Activated T-cell treated with anti-CD3 and anti-CD28 coated beads, Interleukin-2, amount 50 U/mL, for 1 hour (primary cell): ENCODE results near the gene PDS5B.
"Not testable (repeated sequence)": the region's sequence is repeated elsewhere in the genome, so short reads cannot be mapped to it uniquely, and the experiment has no call there.

Experiments used
- DNase-seq: peaks from one replicate; pipeline ENCODE4 v3.0.0-alpha.2; 2020

PDS5B gene

DNA sequence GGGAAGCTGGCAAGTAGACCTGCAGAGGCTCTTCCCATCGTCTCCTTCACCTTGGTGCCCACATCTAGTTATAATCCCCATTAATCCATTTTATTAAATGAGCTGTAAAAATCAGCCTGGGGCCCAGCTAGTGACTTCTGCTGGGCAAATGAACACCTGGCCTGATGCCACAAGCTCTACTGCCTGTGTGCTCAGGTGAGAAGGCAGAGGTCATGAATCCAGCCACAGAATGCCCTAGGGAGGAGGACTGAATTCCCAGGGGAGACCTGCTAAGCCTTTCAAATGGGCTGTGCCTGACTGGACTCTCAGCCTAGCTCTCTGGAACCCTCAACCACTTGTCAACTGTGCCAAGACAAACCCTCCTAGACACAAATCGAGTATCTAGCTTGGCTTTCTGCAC lies 74.0 kb downstream of the PDS5B start:
- DNase-seq, result no peak

DNA sequence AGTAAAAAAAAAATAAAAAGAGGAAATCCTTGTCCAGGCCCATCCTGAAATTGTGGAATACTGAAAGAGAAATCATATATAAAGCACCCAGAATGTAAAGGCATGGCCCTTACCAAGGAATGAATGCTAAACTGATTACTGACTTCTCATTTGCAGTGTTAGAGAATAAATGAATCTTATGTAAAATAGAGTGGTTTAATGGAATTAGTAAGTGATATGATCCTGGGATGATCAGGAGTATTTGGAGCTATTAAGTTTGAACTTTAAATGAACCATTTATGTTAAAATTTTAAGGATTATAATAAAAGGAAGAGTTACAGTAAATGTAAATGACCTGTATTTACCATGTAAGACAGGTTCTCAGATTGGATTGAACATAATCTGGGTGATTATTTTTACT lies 75.4 kb downstream of the PDS5B start:
- DNase-seq, result no peak

DNA sequence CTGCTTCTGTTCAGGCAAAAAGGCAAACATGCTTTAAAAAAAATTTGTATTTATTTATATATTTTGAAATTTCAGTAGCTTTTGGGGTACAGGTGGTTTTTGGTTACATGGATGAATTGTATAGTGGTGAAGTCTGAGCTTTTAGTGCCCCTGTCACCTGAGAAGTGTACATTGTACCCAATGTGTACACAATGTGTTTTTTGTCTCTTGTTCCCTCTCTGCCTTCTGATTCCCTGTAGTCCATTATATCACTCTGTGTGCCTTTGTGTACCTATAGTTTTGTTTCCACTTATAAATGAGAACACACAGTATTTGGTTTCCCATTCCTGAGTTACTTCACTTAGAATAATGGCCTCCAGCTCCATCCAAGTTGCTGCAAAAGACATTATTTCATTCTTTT lies 77.4 kb downstream of the PDS5B start:
- DNase-seq, result no peak

DNA sequence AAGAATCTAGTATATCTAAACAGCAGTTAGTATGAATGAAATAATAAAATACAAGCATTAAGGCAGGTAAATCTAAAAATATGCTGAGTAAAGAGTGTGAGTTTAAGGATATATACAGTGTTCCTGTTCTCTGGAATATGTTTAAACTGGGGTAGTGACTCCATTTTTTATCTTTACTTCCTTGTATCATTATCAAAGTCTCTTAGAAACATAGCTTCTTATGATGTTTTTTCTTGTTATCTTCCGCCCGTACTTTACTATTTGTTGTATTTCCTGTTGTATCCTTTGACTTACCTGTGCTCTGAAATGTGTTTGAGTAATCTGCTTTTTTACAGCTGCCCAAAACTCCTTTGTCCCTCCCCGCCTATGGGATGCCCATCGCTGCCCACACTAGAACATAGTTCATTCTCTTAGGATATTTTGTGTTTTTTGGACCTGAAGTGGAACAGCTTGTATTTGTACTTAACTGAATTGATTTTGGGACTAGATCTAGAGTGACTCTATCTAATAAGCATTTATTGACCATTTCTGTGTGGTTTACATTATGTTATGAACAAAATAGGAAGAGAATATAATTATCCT lies 80.8 kb downstream of the PDS5B start:
- no peak for DNase-seq

DNA sequence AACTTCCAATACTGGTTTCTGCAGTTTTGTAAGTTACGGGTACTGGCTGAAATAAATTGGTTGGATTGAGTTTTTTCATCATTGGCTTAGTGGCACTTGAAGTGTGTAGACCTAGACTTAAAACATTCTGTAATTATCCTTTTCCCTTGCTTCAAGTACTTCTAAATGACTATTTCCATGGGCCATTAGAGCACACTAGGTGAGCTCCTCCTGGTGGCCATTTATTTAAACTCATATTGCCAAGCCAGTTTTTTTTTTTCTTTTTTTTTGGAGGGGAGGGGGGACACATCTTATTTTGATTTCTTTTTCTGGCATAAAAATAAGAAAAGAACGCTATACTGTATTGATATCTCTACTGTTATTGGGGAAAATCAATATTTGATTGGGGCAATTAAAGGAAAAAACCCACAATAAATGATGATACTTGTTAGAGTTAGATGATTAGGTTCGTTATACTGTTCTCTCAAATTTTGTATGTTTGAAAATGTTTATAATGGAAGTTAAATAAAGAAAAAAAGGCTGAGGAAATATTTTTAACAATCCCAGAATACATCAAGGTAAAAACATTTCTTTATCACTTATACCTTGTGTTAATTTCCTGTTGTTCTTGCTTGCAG lies 82.9 kb downstream of the PDS5B start:
- no peak for DNase-seq

DNA sequence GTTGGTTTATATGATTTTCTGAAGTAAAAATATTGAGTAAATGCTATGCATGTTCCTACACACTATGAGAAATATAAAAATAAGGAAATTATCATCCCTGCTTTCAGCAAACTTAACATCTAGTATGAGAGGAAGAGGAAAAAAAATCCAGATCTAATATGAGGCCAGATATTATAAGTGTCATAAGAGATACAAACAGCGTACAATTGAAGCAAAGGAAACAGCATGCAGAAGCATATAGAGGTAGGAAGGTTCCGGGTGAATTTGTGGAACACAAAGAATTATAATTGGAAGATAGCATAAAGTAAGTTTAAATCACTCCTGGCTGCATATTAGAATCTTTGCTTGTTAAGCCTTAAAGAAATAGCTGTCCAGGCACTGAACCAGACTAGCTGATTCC lies 88.3 kb downstream of the PDS5B start:
- DNase-seq, result no peak

DNA sequence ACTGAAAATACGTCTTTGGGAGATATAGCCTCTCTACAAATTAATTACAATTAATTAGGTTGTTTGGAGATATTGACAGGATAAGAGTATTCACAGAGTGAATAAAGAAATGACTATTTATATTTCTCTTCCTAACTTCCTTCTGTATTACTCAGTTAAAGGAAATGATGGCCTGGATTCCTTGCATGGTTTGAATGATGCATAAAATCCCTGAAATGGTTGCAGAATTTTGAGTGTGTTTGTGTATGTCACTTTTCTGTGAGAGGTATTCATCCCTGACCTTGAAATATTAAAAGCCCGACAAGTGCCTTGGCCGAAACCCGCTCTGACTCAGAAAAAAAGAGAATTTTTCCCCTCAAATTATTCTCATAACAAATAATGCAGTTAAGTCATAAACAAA lies 90.0 kb downstream of the PDS5B start:
- no peak for DNase-seq

DNA sequence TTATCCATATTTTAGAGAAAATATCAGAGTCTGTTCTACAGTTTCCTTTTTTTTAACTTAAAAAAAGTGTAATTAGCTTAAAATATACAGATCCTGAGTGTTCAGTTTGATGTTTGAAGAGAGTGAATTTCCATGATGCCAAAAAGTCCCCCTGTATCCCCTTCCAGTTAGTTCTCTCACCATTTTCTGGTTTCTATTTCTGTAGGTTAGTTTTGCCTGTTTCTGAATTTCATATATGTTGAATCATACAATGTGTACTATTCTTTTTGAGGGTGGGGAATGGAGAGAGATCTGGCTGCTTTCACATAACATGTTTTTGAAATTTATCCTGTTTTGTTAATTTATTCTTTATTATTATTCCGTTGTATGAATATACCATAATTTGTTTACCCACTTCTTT lies 95.9 kb downstream of the PDS5B start:
- DNase-seq, result no peak

DNA sequence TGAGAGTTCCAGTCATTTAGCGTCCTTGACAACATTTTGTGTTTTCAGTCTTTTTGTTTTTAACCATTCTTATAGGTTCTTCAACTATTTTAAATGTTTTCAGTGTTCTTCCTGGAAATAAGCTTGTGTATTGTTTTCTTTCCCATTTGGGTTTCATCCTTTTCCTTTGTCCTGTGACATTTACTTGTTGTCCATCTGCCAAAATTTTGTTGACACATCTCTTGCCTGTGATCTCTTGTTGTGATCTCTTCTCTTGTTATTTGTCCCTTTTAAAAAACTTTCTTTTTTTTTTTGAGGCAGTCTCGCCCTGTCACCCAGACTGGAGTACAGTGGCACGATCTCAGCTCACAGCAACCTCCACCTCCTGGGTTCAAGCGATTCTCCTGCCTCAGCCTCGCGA lies 96.5 kb downstream of the PDS5B start:
- DNase-seq, result no peak

DNA sequence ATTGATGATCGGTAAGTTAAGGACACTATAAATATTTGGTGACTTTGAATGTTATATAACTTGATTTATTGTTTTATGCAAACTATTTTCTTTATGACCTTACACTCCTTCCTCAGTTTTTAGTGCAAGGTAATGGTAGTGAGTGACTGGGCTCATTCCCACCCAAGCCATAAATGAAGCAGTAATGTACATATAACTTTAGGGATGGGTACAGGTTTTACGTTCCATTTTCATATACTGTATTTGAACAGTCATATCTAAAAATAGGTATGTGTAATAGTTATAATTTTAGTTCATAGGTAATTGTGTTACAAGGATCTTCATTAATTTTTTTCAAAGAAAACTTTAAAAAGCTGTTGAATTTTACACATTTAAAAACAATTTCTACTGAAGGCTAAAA lies 101.0 kb downstream of the PDS5B start:
- DNase-seq, result no peak

DNA sequence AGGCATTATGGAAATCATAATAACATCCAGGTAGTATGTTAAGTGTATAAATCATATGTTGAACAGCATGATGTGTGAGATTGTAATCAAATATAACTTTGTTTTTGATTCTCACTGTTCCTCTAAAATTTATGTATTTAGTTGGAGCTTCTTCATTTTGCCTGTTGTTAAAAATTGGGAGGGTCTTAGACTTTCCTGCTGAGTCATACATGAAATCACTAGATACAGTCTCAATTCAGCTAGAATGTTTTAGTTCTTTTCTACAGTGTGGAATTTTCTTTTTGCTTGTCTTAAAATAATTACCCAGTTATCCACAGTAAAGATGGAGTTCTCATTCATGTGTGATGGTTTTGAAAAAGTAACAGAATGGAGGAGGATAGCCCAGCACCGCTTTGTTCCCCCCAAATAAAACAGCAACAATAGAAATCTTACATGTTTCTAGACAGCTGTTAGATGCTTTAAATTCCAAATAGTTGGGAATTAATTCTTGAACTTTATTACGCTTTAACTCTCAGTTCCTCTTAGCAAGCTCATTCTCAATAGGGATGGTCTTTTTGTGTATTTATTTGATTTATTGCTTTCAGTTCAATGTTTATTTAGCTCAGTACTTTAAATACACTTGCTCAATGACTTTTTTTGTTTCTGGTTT lies 109.5 kb downstream of the PDS5B start:
- no peak for DNase-seq

DNA sequence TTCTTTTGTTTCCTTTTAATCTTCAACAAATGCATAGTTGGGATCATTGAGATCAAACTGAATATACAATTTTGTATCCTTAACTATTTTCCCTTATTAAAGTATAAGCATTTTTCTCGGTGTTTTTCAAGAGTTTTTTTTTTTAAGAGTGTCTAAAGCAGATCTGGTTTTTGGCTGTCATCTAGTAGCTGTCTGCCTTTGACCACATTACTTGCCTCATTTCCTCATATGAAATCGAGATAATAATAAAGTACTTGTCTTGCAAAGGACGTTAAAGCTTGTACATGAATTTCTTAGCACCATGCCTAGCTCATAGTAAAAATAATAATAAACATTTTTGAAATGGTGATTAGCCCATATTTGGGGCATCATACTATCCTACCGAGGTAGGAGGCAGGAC lies 121.2 kb downstream of the PDS5B start:
- DNase-seq, result no peak

DNA sequence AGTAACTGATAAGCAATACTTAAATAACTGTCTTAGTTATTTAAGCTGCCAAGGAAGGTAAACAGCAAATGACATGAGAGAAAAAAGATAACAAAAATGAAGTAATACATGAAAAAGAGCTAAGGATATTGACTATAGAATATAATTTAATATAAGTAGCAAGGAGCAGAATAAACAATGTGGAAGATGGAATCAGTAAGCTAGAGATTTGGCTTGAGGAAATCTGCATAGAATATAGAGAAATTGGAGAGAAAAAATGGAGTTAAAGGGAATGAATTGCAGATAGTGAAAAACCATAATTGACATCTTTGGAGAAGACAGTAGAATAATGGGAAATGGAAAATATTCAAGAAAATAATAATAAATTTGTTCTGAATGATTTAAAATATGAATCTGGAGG lies 127.1 kb downstream of the PDS5B start:
- no peak for DNase-seq

DNA sequence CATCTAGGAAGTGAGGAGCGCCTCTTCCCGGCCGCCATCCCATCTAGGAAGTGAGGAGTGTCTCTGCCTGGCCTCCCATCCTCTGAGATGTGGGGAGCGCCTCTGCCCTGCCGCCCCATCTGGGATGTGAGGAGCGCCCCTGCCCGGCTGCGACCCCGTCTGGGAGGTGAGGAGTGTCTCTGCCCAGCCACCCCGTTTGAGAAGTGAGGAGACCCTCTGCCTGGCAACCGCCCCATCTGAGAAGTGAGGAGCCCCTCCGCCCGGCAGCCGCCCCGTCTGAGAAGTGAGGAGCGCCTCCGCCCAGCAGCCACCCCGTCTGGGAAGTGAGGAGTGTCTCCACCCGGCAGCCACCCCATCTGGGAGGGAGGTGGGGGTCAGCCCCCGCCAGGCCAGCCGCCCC lies 129.9 kb downstream of the PDS5B start:
- DNase-seq, result not testable (repeated sequence)

DNA sequence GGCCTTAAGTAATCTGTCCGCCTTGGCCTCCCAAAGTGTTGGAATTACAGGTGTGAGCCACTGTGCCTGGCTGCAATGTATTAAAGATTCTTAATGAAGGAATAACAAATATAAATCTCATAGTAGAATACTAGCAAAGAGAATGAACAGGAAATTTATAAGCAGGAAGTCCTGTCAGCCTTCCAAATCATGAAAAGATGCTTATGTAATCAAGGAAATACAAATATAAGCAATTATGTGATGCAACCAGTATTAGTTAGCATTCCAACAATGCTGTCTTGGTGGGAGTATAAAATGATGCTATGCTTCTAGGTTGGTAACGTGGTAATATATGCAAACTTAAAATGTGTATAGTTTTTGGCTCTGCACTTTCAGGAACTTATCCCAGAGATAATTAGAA lies 133.8 kb downstream of the PDS5B start:
- no peak for DNase-seq

DNA sequence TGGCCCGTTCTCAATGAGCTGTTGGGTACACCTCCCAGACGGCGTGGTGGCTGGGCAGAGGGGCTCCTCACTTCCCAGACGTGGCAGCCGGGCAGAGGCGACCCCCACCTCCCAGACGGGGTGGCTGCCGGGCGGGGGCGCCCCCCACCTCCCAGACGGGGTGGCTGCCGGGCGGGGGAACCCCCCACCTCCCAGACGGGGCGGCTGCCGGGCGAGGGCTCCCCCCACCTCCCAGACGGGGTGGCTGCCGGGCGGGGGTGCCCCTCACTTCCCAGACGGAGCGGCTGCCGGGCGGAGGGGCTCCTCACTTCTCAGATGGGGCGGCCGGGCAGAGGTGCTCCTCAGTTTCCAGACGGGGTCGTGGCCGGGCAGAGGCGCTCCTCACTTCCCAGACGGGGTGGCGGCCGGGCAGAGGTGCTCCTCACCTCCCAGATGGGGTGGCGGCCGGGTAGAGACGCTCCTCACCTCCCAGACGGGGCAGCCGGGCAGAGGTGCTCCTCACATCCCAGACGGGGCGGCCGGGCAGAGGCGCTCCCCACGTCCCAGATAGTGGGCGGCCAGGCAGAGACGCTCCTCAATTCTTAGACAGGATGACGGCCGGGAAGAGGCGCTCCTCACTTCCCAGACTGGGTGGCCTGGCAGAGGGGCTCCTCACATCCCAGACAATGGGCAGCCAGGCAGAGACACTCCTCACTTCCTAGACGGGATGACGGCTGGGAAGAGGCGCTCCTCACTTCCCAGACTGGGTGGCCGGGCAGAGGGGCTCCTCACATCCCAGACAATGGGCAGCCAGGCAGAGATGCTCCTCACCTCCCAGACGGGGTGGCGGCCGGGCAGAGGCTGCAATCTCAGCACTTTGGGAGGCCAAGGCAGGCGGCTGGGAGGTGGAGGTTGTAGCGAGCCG lies 135.1 kb downstream of the PDS5B start:
- not testable (repeated sequence) for DNase-seq

DNA sequence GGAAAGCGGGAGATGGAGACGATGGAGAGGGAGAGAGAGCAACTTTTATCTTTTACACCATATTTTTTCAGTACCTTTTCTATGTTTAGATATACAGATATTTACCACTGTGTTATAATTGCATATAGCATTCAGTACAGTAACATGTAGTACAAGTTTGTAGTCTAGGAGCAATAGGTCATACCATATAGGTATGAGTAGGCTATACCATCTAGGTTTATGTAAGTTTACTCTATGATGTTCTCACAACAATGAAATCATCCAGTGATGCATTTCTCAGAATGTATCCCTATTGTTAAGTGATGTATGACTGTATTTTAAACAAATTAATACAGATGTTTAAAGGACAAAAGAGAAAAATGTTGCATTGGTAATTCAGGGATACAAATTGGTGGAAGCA lies 136.1 kb downstream of the PDS5B start:
- DNase-seq, result no peak

DNA sequence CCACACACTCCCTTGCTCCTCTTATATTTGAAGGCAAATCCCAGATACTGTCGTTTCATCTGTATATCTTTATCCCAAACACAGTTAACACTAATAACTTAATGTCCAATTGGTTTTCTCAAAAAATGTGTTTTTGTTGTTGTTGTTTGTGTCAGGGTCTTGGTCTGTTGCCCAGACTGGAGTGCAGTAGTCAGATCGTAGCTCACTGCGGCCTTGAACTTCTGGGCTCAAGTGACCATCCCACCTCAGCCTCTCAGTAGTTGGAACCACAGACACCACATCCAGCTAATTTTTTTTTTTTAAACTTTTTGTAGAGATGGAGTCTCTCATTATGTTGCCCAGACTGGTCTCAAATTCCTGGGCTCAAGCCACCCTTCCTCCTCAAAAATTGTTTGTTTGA lies 137.7 kb downstream of the PDS5B start:
- no peak for DNase-seq

DNA sequence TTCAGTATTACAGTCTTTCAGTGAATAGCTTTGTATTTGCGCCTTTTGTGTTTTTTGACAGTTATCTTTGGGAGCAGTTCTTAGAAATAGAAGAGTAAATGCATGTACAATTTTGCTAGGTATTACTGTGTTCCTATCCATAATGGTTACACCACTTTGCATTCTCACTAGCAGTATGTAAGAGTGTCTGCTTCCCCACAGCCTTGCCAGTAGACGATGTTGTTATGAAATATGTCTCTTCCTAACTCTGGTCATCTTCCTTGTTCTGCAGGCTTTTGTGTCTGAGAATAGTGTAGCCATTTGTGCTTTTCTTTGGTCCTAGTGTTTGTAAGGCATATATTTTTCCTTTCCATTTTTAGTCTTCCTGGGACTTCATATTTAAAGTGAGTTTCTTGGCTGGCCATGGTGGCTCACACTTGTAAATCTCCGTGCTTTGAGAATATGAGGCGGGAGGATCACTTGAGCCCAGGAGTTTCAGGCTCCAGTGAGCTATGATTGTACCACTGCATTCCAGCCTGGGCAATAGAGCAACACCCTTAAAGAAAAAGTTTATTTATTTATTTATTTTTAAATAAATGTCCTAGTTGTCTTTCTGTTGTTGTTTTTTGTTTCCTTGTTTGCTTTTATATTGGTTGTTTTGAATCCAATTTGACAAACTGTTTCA lies 140.3 kb downstream of the PDS5B start:
- DNase-seq, result no peak

DNA sequence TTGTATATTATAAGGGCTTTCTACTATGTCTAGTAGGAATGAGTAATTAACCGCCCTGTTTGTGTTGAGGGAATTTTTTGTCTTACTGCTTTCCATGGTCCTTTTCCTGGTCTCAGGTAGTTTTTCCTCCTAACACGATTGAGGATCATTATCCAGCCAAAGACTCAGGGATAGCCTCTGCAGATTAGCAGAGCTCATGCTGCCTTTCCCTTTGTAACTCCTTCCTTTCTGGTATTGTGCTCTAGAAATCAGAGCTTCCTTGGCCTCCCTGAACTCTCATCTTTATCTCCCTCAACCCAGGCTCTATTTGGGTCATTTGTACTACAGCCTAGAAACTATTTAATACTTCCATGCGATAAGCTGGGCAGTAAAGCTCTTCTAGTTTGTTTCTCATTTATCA lies 142.1 kb downstream of the PDS5B start:
- DNase-seq, result no peak

DNA sequence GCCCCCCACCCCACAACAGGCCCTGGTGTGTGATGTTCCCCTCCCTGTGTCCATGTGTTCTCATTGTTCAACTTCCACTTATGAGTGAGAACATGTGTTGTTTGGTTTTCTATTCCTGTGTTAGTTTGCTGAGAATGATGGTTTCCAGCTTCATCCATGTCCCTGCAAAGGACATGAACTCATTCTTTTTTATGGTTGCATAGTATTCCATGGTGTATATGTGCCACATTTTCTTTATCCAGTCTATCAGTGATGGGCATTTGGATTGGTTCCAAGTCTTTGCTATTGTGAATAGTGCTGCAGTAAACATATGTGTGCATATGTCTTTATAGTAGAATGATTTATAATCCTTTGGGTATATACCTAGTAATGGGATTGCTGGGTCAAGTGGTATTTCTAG lies 142.8 kb downstream of the PDS5B start:
- not testable (repeated sequence) for DNase-seq

DNA sequence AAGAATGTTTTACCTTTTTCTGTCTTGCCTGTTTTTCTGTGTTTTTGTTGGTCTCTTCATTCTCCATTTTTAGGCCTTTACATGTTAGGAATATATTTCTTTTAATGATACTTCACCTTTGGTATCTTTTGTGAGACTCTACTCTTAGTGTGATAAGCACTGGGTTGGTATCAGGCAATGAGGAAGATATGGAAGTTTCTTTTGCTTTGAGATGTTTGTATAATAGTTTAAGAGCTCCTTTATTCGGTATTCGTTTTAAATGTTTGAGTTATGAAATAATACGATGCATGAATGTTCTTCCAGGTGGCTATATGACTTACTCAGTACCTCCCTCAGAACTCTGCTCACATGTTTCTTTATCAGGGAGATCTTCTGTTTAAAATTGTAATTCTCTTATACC lies 144.8 kb downstream of the PDS5B start:
- DNase-seq, result no peak

DNA sequence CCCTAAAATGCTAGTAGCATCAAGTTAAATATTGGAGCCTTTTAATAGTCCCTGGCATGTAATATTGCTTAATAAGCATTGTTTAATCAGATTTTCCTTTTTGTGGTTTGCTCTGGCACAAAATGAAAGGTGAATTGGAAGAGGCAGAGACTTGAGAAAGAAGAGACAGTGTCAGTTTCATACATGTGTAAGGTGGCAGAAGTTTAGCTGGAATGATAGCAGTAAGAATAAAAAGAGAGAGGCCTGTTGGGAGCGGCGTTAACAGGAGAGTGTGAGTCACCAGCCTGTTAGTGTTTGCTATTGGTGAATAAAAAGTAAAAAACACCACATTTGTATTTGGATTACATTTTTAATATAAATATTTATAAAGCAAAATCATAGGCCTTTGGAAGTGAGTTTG lies 145.3 kb downstream of the PDS5B start:
- no peak for DNase-seq
